ENCODE results near the gene TBC1D2B.

TBC1D2B gene

DNA sequence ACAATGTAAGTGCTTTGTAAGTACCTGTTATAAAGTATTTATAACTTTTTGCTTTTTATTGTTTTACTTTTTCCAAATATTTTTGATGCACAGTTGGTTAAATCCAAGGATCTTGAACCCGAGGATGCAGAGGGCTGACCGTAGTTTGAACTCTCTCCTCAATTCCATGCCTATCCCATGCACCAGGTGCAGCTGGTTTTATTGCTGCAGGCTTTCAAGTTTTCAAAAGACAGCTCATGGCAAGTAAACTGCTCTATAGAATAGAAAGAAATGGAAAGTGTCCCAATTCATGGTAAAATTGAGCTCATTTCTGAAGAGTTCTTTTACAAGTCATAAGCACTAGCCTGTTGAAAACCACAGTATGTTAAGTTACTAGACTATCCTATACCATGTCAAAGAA lies 131.9 kb downstream of the TBC1D2B start:
- no peak overlapping the region for H3K4me3 ChIP-seq (replicated peaks; ENCODE audit: low read depth, low read length)
- DNase-seq (ENCODE audit: extremely low read depth, low read depth), result no peak
- TF ChIP-seq, protein P1, sequence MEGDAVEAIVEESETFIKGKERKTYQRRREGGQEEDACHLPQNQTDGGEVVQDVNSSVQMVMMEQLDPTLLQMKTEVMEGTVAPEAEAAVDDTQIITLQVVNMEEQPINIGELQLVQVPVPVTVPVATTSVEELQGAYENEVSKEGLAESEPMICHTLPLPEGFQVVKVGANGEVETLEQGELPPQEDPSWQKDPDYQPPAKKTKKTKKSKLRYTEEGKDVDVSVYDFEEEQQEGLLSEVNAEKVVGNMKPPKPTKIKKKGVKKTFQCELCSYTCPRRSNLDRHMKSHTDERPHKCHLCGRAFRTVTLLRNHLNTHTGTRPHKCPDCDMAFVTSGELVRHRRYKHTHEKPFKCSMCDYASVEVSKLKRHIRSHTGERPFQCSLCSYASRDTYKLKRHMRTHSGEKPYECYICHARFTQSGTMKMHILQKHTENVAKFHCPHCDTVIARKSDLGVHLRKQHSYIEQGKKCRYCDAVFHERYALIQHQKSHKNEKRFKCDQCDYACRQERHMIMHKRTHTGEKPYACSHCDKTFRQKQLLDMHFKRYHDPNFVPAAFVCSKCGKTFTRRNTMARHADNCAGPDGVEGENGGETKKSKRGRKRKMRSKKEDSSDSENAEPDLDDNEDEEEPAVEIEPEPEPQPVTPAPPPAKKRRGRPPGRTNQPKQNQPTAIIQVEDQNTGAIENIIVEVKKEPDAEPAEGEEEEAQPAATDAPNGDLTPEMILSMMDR (IDR thresholded peaks at IDR 0.05; ENCODE audit: low read depth, low read length, missing control alignments), result no peak

All from HFF-Myc (cell line).